ENCODE measurements around the gene FGG.

DNA sequence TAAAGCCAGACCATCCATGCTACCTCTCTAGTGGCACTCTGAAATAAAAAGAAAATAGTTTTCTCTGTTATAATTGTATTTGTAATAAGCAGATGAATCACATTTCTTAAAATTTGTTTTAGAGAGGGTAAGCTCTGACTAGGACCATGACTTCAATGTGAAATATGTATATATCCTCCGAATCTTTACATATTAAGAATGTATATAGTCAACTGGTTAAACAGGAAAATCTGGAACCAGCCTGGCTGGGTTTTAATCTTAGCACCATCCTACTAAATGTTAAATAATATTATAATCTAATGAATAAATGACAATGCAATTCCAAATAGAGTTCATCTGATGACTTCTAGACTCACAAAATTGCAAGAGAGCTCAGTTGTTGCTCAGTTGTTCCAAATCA, 48.1 kb downstream of the FGG start:
- TF ChIP-seq, protein P1, sequence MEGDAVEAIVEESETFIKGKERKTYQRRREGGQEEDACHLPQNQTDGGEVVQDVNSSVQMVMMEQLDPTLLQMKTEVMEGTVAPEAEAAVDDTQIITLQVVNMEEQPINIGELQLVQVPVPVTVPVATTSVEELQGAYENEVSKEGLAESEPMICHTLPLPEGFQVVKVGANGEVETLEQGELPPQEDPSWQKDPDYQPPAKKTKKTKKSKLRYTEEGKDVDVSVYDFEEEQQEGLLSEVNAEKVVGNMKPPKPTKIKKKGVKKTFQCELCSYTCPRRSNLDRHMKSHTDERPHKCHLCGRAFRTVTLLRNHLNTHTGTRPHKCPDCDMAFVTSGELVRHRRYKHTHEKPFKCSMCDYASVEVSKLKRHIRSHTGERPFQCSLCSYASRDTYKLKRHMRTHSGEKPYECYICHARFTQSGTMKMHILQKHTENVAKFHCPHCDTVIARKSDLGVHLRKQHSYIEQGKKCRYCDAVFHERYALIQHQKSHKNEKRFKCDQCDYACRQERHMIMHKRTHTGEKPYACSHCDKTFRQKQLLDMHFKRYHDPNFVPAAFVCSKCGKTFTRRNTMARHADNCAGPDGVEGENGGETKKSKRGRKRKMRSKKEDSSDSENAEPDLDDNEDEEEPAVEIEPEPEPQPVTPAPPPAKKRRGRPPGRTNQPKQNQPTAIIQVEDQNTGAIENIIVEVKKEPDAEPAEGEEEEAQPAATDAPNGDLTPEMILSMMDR (conservative IDR thresholded peaks at IDR 0.05; ENCODE audit: low read depth, low read length), result no peak
- no peak for TF ChIP-seq EZH2 (IDR thresholded peaks at IDR 0.05; ENCODE audit: borderline replicate concordance, low read depth, low read length, poor library complexity, severe bottlenecking)
